GM21825 (cell line): ENCODE data around the gene ARHGEF33.

Source experiments
- ATAC-seq: cut with Tn5 transposase; IDR thresholded peaks from one replicate; pipeline ENCODE4 v1.9.1; 2021; ENCODE audit warnings: mild to moderate bottlenecking, moderate library complexity; ENCODE audit not compliant: unreplicated experiment

ARHGEF33 gene

DNA sequence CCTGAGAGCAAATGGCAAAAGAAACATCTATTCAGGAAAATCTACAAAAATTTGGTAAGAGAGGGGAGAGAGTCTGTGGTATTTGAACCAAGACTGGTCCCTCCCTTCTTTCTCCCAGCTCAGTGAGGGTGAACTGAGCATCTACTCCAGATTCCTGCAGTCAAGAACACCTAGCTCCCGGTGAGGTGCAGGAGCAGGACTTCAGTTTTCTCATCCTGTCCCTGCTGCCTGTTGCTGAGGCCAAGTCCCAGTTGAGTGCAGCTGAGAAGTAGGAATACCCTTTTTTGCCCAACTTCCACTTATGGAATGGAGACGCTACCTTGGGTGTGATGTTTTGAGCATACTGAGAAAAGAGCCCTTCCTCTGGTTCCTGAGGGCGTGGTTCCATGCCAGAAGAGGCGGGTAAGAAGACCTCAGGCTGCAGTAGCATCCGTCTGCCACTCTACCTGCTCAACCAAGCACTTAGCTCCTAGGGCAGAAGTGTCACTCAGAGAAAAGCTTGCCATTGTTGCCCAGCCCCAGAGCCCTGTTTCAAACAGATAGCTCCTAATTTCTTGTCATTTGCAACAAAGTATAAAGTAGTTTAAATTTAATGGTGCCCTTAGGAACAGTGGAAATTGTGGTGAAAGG lies 118.3 kb downstream of the ARHGEF33 start:
- no peak for ATAC-seq

DNA sequence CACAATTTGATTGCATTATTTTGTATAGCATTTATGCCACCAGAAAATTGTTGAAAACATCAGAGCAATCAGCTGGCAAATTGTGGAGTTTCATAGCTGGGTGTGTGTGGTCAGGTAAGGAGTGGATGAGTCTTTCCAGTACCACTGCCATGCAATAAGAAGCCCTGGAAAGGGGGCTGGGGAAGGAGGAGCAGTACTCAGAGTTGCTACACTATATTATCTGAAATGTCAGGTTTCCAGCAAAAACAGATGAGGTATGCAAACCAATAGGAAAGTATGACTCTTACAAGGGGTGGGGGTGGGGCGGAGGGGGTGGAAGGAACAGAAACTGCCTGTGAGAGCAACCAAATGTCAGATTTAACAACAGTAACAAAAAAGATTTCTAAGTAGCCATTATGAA lies 119.0 kb downstream of the ARHGEF33 start:
- ATAC-seq, result no peak

DNA sequence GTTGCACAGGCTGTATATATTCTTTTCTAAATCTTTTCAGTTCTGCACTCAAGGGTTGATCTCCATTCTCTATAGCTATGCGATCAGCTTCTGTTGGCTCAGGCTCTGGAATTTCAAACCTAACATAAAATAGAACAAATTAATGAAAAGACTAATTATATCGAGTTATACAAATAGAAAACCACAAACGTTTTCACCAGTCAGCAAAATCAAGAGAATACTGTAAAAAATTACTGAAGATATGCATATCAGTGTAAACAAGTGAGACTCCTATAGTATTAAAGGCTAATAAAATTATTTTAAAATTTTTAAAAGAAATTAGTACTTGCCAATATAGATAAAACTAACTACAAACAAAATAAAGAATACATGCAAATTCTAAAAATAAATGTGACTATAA lies 124.2 kb downstream of the ARHGEF33 start:
- no peak for ATAC-seq

DNA sequence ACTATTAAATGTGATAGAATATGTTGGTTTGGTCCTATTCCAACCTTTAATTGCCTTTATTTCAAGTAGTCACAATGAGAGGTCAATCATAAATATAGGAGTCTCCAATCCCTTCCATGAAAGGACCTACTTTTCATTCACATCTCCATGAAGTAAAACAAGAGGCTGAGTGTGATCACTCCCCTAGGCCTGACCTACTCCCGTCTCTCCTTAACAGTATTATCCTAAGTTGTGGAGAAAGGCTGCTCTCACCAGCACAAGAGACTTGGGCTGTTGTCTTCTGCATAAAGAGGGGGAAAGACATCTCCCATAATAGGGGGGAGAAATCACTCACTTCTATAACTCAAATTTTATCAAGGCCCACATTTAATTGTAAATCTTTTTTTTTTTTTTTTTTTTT lies 125.7 kb downstream of the ARHGEF33 start:
- ATAC-seq, result no peak

DNA sequence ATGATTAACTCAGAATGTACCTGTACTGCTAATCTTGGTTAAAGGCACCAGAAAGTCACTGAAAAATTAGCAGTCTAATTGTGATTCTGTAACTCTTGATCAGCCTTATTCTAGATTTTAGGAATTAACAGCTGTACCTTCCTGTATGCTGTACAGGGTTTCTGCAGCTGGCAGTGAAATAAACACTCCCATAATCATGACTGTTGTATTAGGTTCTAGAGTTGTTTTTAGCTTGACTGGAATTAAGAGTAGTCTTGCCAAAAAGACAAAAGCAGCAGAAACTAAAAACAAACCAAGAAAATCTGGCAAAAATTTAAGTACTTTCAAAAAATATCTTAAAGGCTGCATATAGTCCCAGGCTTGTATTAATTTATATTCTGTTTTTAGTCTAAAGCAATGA lies 127.7 kb downstream of the ARHGEF33 start:
- no peak for ATAC-seq

DNA sequence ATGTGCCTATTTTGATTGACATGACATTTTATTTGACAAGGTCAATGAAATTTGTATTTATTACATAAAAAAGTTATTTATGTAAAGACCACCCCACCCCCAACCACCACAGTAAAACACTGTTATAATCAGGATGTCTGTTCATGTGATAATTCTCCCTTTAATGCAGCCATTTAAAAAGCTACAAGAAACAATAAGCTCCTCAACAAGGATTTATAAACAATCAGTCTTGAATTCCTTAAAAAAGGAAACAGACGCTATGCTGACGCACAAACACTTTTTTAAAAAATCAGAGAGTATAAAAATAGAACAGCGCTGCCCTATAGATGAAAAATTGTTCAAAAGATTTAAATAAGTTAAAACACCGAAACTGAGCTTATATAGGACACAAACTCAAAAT lies 129.0 kb downstream of the ARHGEF33 start:
- ATAC-seq, result no peak

DNA sequence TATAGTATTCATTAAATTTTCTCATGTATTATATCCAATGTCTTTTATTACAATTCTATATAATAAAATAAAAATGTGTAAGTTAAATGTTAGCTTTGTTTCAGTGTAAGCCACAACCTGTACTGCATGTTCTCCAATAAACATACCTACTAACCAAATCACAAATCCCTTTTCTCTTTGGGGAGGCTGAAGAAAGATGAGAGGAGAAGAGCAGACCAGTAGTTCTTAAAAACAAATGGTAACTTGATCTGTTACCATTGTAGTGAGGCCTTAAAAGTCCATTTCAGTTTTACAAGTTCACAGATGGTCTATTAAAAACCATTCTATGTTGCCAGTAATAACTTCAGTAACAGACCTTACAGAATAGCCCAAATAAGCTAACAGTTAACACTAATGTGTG lies 130.7 kb downstream of the ARHGEF33 start:
- ATAC-seq, result no peak

DNA sequence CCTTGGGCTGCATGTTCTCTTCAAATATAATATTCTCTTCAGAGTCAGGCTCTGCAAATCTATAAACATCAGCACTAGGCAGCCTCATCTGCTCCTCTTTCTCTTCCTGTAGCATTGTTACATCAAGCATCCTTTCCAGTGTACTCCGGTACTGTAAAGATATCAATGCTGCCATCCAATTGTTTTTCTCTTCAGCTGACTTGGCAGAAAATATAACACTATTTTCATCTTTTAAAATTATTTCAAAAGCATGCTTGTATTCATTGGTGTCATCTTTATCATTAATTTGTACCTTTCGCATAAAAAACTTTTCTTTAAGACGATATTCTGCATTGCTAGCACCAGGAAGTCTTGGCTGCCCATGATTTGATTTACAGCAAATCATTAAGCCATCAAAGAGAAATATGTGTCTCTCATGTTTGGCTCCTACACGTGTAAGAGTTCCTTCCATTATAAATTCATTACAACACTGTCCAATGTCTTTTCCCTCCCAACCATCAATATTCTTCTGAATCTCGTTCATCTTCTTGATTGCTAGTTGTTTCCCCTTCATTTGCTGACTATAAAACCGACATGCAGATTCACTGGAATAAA lies 133.1 kb downstream of the ARHGEF33 start:
- no peak for ATAC-seq

DNA sequence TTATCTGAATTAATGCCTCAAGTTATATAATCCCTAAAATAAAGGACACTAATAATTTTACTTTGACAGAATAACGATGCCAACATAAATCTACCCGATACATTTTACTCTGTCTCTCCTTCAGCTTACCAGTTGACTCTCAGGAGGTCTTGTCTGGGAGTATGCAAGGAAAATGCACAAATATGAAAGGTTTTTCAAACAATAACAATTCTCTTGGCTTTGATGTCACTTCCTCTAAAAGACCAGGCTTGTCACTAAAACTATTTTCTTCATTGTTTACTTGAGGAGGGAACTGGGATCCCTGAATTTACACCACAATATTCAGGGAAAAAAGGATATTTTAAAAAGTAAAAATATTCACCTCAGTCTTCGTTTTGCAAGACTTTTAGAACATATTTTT lies 134.0 kb downstream of the ARHGEF33 start:
- no peak for ATAC-seq

DNA sequence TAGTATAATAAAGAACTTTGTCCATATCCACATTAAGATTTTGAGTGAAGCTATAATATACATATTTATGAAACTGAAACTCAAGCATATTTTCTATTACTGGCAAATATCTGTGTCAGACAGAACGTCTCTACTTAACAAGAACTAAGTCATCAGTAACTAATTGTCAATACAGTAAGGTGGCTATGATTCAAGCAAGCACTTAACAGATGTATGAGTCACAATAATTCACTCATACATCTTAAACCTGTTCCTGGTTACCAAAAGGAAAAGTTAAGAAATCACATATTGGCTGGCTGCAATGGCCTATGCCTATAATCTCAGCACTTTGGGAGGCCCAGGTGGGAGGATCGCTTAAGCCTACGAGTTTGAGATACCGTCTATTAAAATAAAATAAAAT lies 135.2 kb downstream of the ARHGEF33 start:
- ATAC-seq, result no peak
